MM.1S (cell line): ENCODE data around the gene EMILIN3.

Experiments
- DNase-seq: peaks from one replicate; pipeline ENCODE4 v3.0.0-alpha.2; 2015
- H2AFZ ChIP-seq: fragments of 300-600 bp; sonication (generic); 2 replicates; pipeline ENCODE4 v1.6.0; 2016; ENCODE audit warnings: antibody characterized with exemption, low read length
- H3F3A ChIP-seq: fragments of 300-600 bp; sonication (generic); 2 replicates; pipeline ENCODE4 v1.6.1; 2016; ENCODE audit warnings: mild to moderate bottlenecking, antibody characterized with exemption, low read length, moderate library complexity, mixed read lengths; ENCODE audit not compliant: insufficient read depth
- H3K27ac ChIP-seq: fragments of 300-600 bp; sonication (generic); 2 replicates; pipeline ENCODE4 v1.5.1; 2016; ENCODE audit warnings: mild to moderate bottlenecking, low read length
- H3K27me3 ChIP-seq: fragments of 300-600 bp; sonication (generic); replicated peaks from 2 replicates; pipeline ENCODE4 v1.6.0; 2016; ENCODE audit warnings: low read length; ENCODE audit not compliant: insufficient read depth
- H3K36me3 ChIP-seq: fragments of 300-600 bp; sonication (generic); replicated peaks from 2 replicates; pipeline ENCODE4 v1.6.1; 2016; ENCODE audit warnings: mild to moderate bottlenecking, low read length, mixed read lengths; ENCODE audit not compliant: insufficient read depth
- H3K4me1 ChIP-seq: fragments of 300-600 bp; sonication (generic); 2 replicates; pipeline ENCODE4 v1.6.1; 2016; ENCODE audit warnings: low read length, mixed read lengths
- H3K4me2 ChIP-seq: fragments of 300-600 bp; sonication (generic); 2 replicates; pipeline ENCODE4 v1.6.0; 2016; ENCODE audit warnings: low read depth, low read length
- H3K4me3 ChIP-seq: fragments of 300-600 bp; sonication (generic); 2 replicates; pipeline ENCODE4 v1.5.1; 2016; ENCODE audit warnings: low read length, mixed read lengths
- H3K79me2 ChIP-seq: fragments of 300-600 bp; sonication (generic); 2 replicates; pipeline ENCODE4 v1.6.1; 2016; ENCODE audit warnings: mixed run types, low read length, mixed read lengths
- H3K9ac ChIP-seq: fragments of 300-600 bp; sonication (generic); 2 replicates; pipeline ENCODE4 v1.6.1; 2016; ENCODE audit warnings: low read length, mixed read lengths
- H3K9me2 ChIP-seq: fragments of 300-600 bp; sonication (generic); replicated peaks from 2 replicates; pipeline ENCODE4 v1.6.1; 2016; ENCODE audit warnings: mild to moderate bottlenecking, low read length, mixed read lengths; ENCODE audit not compliant: insufficient read depth
- H3K9me3 ChIP-seq: fragments of 300-600 bp; sonication (generic); replicated peaks from 2 replicates; pipeline ENCODE4 v1.6.1; 2016; ENCODE audit warnings: mild to moderate bottlenecking, low read length, mixed read lengths; ENCODE audit not compliant: insufficient read depth
- H4K20me1 ChIP-seq: fragments of 300-600 bp; sonication (generic); 2 replicates; pipeline ENCODE4 v1.6.1; 2016; ENCODE audit warnings: mild to moderate bottlenecking, low read length, moderate library complexity, mixed read lengths; ENCODE audit not compliant: insufficient read depth
- EZH2 ChIP-seq: fragments of 300-600 bp; sonication (generic); optimal IDR thresholded peaks from 2 replicates; pipeline ENCODE3; 2017; ENCODE audit warnings: low read depth, mild to moderate bottlenecking, antibody characterized with exemption, low read length, mixed read lengths
- EZH2phosphoT487 ChIP-seq: fragments of 300-600 bp; sonication (generic); IDR thresholded peaks from 2 replicates; pipeline ENCODE4 v1.6.1; 2018; ENCODE audit warnings: antibody characterized with exemption, low read length
- TF ChIP-seq, protein P1 (sequence below): fragments of 300-600 bp; sonication (generic); IDR thresholded peaks from 2 replicates; pipeline ENCODE4 v1.5.1; 2016; ENCODE audit warnings: antibody characterized with exemption, low read length, mixed read lengths

EMILIN3 gene

DNA sequence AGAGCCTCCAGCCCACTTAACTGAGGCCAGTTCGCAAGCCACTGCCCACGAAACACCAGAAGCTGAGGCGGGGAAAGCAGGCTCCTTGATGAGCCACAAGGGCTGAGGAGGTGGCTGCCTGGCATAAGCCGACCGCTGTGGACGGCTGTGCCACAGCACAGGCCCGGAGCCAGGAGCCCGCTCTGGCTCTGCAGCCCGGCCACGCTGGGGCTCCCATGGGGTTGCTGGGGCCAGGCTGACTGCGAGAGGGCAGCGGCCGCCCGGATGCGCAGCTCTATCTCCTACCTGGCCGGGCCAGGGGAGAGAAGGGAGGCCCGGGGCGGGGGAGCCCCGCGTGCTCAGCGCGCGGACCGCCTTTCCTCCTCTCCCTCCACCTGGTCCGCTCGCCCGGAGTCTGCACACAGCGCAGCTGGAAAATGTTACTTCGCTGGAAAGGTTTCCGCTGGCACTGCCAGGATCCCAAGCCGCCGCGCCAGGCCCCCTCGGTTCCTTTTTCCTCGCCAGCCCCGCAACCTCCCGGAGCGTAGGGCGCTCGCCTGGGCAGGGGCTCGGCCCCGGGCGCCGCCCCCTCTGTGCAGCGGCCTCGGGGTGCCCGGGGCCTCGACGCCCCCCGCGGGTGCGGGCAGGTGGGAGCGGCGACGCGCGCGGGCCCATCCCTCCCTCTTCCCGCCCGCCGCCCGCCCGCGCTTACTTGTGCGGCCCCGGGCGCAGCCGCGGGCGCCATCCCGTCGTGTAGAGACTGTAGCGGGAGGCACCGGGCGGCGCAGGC lies 657 bp downstream of the EMILIN3 start:
- Histone ChIP-seq H2AFZ (no peak overlapping the region), H4K20me1 (no peaks in the 10 kb centered on the region), H3K9me2 (no peaks in the 10 kb centered on the region), H3F3A (no peaks in the 10 kb centered on the region), H3K27ac (no peak overlapping the region), H3K36me3 (no peaks in the 10 kb centered on the region), H3K27me3 (peaks cover 24% of the 10 kb centered on the region), H3K9ac (no peak overlapping the region), H3K4me1 (peaks cover 14% of the 10 kb centered on the region), H3K9me3 (no peaks in the 10 kb centered on the region), H3K4me2 (no peak overlapping the region), H3K4me3 (no peak overlapping the region), H3K79me2 (no peaks in the 10 kb centered on the region)
- no peak for DNase-seq
- TF ChIP-seq EZH2 (no peak), EZH2phosphoT487 (no peak)
- TF ChIP-seq, protein P1, sequence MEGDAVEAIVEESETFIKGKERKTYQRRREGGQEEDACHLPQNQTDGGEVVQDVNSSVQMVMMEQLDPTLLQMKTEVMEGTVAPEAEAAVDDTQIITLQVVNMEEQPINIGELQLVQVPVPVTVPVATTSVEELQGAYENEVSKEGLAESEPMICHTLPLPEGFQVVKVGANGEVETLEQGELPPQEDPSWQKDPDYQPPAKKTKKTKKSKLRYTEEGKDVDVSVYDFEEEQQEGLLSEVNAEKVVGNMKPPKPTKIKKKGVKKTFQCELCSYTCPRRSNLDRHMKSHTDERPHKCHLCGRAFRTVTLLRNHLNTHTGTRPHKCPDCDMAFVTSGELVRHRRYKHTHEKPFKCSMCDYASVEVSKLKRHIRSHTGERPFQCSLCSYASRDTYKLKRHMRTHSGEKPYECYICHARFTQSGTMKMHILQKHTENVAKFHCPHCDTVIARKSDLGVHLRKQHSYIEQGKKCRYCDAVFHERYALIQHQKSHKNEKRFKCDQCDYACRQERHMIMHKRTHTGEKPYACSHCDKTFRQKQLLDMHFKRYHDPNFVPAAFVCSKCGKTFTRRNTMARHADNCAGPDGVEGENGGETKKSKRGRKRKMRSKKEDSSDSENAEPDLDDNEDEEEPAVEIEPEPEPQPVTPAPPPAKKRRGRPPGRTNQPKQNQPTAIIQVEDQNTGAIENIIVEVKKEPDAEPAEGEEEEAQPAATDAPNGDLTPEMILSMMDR: no peak

DNA sequence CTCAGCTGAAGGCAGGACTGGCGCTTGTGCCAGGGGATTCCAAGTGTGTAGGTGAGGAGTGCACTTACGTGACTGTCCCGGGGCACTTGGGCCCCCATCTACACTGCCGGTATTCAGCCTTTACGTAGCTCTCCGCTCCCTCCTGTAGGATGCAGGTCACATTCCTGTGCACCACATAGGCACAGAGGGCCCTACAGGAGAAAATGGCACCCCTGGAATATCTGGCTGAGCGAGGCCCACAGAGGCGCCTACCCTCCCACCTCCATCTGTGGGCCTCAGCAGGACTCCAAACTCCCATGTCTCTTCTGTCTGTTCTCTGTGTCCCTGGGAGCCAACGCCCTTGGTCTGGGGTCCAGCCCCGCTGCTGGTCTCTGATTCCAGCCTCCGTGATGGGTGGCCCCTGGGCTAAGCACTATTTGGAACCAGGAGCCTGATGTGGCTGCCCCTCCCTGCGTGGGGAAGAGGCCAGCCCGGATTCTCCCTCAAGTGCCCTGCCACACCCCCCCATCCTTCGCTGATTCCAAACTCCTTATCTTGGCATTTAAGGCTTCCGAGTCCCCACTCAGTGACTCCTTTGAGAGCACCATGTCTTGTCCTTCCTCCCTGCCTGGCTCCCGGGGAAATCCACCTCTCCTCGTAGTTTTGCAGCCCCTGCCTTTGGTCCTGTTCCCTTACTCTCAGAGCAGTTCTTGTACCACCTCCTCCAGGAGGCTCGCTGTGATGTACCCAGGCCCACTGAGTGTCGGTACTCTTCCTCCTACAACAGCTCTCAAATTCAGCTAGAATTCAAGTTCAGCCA lies 1.5 kb downstream of the EMILIN3 start:
- H3K27ac ChIP-seq: no peak overlapping the region
- no peaks in the 10 kb centered on the region for H3K9me3 ChIP-seq
- no peaks in the 10 kb centered on the region for H3K79me2 ChIP-seq
- no peaks in the 10 kb centered on the region for H3K9me2 ChIP-seq
- peaks cover 12% of the 10 kb centered on the region for H3K4me1 ChIP-seq
- DNase-seq: no peak
- no peaks in the 10 kb centered on the region for H3F3A ChIP-seq
- peaks cover 24% of the 10 kb centered on the region for H3K27me3 ChIP-seq
- no peak overlapping the region for H2AFZ ChIP-seq
- no peak overlapping the region for H3K9ac ChIP-seq
- no peak for TF ChIP-seq EZH2phosphoT487
- TF ChIP-seq, protein P1: no peak
- H3K4me2 ChIP-seq: no peak overlapping the region
- no peaks in the 10 kb centered on the region for H4K20me1 ChIP-seq
- no peaks in the 10 kb centered on the region for H3K36me3 ChIP-seq
- no peak overlapping the region for H3K4me3 ChIP-seq

- Histone ChIP-seq H3K9me3 (no peaks in the 10 kb centered on the region), H3K4me1 (peaks cover 4% of the 10 kb centered on the region; the same call in 1 of the 2 replicates), H4K20me1 (no peaks in the 10 kb centered on the region), H3K36me3 (no peaks in the 10 kb centered on the region), H3K27me3 (peaks cover 24% of the 10 kb centered on the region), H3K79me2 (no peaks in the 10 kb centered on the region), H3K27ac (no peak overlapping the region), H3K4me2 (no peak overlapping the region), H2AFZ (no peak overlapping the region), H3K9me2 (no peaks in the 10 kb centered on the region), H3K4me3 (no peak overlapping the region), H3F3A (no peaks in the 10 kb centered on the region), H3K9ac (no peak overlapping the region)
- no peak for DNase-seq
- no peak for TF ChIP-seq EZH2
- TF ChIP-seq, protein P1: no peak
- TF ChIP-seq EZH2phosphoT487: no peak
These were observed 2.3 kb downstream of the EMILIN3 start for GRCh38 chr20:41364236-41364855.
